ENCODE data around the gene MAGEA3.
"Not testable (repeated sequence)": the region's sequence is repeated elsewhere in the genome, so short reads cannot be mapped to it uniquely, and the experiment has no call there.

DNA sequence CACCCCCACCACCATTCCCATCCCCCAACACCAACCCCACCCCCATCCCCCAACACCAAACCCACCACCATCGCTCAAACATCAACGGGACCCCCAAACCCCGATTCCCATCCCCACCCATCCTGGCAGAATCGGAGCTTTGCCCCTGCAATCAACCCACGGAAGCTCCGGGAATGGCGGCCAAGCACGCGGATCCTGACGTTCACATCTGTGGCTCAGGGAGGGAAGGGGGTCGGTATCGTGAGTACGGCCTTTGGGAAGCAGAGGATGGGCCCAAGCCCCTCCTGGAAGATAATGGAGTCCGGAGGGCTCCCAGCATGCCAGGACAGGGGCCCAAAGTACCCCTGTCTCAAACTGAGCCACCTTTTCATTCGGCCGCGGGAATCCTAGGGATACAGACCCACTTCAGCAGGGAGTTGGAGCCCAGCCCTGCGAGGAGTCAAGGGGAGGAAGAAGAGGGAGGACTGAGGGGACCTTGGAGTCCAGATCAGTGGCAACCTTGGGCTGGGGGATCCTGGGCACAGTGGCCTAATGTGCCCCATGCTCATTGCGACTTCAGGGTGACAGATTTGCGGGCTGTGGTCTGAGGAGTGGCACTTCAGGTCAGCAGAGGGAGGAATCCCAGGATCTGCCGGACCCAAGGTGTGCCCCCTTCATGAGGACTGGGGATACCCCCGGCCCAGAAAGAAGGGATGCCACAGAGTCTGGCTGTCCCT lies 35.7 kb downstream of the MAGEA3 start:
- not testable (repeated sequence) for TF ChIP-seq POLR2A, CTCF (IDR thresholded peaks at IDR 0.05)
